Midbrain (tissue), 1 donor: ENCODE data around the gene ZNF764.
A peak's percentile ranks its signal among the peaks of the same experiment; 100 is the strongest.
"Not testable (repeated sequence)": the region's sequence is repeated elsewhere in the genome, so short reads cannot be mapped to it uniquely, and the experiment has no call there.

Experiments
- DNase-seq: peaks from one replicate; lab custom pipeline; 2025; lab: John Stamatoyannopoulos, UW

ZNF764 gene

GRCh38 chr16:30548416-30549253 is 9.5 kb downstream of the ZNF764 start:
- DNase-seq = no peak

DNA sequence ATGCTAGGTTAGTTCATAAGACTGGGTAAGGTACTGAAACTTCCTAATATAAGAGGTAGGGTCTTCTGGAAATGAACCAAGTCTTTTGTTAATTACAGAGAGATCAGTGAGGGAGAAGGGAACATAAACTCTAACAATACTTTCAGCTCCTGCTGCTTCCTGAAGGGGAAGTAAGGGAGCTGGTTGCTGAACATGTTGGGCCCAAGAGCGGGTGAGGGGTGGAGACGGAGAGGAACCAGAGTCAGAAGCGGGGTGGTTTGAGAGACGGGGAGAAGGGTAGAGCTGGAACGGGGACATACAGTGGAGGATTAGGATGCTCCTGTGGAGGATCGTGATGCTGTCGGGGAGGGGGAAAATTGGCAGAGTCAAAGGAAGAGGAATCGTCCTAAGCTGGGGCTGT is 12.1 kb downstream of the ZNF764 start:
- DNase-seq = peak; percentile 1

DNA sequence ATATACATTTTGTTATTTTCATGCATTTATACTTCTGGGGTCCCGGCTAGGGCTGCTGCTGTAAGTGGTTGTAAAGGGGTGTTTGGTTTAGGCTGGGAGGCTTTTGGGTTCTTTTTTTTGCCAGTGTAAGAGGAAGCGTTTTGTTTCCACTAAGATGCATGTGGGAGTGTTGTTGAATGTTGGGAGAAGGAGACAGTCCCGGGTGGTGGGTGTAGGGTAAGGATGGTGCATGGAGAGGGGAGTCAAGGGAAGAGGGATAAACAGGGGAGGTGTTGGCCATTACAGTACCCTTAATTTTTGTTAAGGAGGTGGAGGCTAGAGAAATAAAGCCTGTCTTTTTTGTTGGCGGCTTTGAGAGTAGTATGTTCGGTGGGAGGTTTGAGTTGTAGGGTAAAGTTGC is 15.1 kb downstream of the ZNF764 start:
- no peak for DNase-seq

DNA sequence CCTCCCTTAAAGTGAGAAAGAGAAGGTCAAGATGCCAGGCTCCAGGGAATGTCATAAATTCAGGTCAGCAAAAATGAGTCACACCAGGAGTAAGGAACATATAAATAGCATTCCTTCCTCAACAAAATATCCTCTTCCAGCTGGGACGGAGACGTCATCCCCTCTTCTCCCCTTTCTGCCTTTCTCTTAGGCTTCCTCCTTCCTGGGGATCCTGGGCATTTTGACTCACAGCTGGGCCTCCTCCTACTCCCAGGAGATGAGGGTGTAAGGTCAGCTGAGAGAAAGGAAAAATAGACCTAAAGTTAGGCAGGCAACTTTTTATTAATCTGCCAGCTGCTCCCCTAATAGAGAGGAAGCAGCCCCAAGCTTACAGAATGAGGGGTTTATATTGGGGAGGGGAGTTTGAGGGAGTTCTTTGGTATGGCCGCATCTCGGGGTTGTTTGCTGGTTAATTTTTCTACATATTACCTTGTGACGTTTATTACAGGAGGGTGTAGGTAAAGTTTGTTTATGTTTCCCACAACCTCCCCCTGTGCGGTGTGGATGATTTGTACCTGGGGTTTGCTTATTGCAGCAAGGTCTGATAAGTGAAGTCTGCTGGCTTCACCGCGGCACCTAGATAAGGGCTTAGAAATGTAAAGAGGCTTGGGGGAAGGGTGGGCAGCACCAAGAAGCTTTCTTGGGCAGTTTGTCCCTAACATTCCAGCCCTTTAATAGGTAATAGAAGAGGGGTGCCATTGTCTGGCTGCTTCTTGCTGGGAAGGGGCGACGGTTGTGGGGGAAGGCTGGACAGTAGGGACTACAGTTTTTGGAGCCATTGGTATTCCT is 16.5 kb downstream of the ZNF764 start:
- no peak for DNase-seq

DNA sequence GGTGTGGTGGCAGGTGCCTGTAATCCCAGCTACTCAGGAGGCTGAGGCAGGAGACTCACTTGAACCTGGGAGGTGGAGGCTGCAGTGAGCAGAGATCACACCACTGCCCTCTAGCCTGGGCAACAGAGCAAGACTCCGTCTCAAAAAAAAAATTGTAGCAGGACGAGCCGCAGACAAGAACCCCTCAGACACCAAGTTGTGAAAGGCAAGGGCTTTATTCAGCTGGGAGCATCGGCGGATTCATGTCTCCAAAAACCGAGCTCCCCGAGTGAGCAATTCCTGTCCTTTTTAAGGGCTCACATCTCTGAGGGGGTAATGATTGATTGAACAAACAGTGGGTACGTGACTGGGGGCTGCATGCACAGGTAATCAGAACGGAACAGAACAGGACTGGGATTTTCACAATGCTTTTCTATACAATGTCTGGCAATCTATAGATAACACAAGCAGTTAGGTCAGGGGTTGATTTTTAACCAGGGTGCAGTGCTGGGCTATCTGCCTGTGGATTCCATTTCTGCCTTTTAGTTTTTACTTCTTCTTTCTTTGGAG is 17.2 kb downstream of the ZNF764 start:
- DNase-seq = not testable (repeated sequence)

DNA sequence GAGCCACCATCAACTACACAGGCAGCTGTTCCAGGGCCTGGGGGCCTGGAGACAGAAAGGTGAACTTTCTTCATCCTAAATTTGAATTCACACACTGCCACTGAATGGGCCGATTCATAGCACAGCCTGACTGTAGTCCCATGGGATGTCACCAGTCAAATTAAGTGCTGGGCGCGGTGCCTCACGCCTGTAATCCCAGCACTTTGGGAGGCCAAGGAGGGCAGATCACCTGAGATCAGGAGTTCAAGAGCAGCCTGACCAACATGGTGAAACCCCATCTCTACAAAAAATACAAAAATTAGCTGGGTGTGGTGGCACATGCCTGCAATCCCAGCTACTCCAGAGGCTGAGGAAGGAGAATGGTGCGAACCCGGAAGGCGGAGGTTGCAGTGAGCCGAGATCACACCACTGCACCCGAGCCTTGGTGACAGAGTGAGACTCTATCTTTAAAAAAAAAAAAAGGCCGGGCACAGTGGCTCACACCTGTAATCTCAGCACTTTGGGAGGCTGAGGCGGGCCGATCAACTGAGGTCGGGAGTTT is 18.1 kb downstream of the ZNF764 start:
- DNase-seq = not testable (repeated sequence)

- DNase-seq = no peak
Observed at GRCh38 chr16:30539000-30539964, 18.9 kb downstream of the ZNF764 start.

GRCh38 chr16:30536391-30537024 is 21.7 kb downstream of the ZNF764 start:
- DNase-seq = not testable (repeated sequence)

DNA sequence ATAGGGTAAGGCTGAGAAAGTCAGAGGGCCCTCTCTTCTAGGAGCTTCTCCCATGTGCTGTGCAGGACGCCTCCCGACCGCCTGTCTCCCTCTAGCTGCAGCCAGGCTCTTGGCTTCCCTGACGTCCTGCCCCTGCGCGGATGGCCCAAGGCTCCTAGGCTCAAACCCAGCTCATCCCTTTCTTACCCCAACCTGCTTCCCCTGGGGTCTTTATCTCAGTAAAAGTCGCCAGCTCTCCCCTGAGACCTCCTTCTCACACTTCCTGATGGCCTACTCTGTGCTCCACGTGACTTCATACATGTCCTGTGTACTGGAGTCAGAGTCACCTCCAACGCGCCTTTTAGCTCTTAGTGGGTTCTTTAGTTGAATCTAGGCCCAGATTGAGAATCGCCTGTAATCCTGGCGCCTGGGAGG is 22.4 kb downstream of the ZNF764 start:
- DNase-seq = no peak

GRCh38 chr16:30535106-30535776 is 22.9 kb downstream of the ZNF764 start:
- peak; percentile 41 for DNase-seq

GRCh38 chr16:30534368-30535105 is 23.6 kb downstream of the ZNF764 start, which contains the start of gene ZNF747:
ZNF747 (minus strand) TSS chr16:30534858; CDS start chr16:30534679, 179 bp downstream.
- DNase-seq = peak; percentile 96

- no peak for DNase-seq
Observed at GRCh38 chr16:30533748-30534367, 24.3 kb downstream of the ZNF764 start.

DNA sequence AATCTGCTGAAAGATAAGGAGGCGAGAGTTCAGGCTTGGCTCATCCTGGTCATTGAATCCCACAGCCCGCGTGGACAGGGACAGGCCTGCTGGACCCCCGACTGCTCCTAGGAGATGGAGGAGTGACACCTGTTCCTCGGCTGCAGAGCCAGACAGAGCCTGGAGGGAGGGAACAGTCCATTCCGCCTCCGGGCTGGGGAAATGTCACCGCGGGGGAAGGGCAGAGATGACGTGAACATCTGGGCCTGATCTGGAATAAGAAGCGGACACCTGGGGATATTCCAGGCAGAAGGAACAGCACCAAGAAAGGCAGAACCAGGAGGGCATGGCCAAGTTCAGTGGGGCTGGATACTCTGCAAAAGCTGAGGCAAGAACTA is 25.0 kb downstream of the ZNF764 start:
- DNase-seq = no peak

DNA sequence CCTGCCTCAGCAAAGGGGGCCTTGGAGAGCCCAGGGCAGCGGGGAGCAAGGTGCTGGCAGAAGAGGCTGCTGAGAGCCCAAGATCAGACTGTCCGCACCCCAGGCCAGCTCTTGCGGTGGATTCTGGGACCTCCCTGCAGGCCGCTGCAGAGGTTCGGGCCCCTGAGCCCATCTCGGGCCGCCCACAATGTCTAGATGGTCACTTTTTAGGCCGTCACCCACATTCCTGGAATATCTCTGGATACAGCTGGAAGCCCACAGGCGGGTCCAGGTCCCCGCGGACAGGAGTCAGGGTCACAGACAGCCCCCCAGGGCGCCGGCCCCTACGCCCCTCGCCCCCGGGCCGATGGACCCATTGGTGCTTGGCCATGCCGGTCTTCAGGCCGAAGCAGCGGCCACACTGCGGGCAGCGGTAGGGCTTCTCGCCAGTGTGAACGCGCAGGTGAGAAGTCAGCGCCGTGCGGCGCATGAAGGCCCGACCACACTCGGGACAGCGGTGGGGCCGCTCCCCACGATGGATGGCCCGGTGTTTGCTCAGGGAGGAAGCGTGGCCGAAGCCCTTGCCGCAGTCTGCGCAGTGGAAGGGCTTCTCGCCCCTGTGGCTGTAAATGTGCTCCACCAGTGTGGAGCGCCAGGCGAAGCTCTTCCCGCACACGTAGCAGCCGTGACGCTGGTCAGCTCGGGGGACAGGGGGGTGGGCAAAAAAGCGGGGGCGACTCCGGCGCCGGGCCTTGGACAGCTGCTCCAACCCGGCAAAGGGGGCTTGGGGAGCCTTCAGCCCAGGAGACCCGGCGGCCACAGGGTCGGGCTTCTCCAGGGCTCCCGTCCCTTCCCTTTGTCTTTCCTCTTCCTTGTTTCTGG is 25.7 kb downstream of the ZNF764 start:
- DNase-seq = no peak

- DNase-seq = no peak
Observed at GRCh38 chr16:30530163-30531037, 27.8 kb downstream of the ZNF764 start.

GRCh38 chr16:30528799-30529457 is 29.2 kb downstream of the ZNF764 start:
- no peak for DNase-seq
